Measurements from ENCODE around the gene TMEM151B.
"Not testable (repeated sequence)": the region's sequence is repeated elsewhere in the genome, so short reads cannot be mapped to it uniquely, and the experiment has no call there.

The TMEM151B gene

GRCh38 chr6:44269921-44270525 is at the start of gene TMEM151B:
Gene TMEM151B, plus strand, starts transcription at chr6:44270450. Its CDS starts 293 bp downstream, at chr6:44270743.
- no peak for DNase-seq

- DNase-seq, result no peak
These were observed 49.3 kb upstream of the TMEM151B start for GRCh38 chr6:44220913-44221290.

- DNase-seq, result peak; percentile 70
These were observed 48.8 kb upstream of the TMEM151B start for GRCh38 chr6:44221291-44221960.

- DNase-seq, result no peak
These were observed 48.3 kb upstream of the TMEM151B start for GRCh38 chr6:44221961-44222335.

- no peak for DNase-seq
These were observed 47.5 kb upstream of the TMEM151B start for GRCh38 chr6:44222486-44223318.

GRCh38 chr6:44223319-44224028 is 46.8 kb upstream of the TMEM151B start, which contains the start of gene SLC29A1:
Gene SLC29A1, plus strand, starts transcription at chr6:44223595. Its CDS starts 3,719 bp downstream, at chr6:44227314.
- DNase-seq, result peak; percentile 88

GRCh38 chr6:44224029-44224964 is 46.0 kb upstream of the TMEM151B start:
- no peak for DNase-seq

- DNase-seq, result no peak
These were observed 45.3 kb upstream of the TMEM151B start for GRCh38 chr6:44224965-44225305.

GRCh38 chr6:44225579-44226325 is 44.5 kb upstream of the TMEM151B start:
- no peak for DNase-seq

- DNase-seq, result no peak
These were observed 43.7 kb upstream of the TMEM151B start for GRCh38 chr6:44226368-44227147.

GRCh38 chr6:44227148-44227793 is 43.0 kb upstream of the TMEM151B start:
- DNase-seq, result no peak

- no peak for DNase-seq
These were observed 42.2 kb upstream of the TMEM151B start for GRCh38 chr6:44228031-44228430.

- no peak for DNase-seq
These were observed 41.8 kb upstream of the TMEM151B start for GRCh38 chr6:44228433-44228832.

GRCh38 chr6:44228836-44229235 is 41.4 kb upstream of the TMEM151B start:
- no peak for DNase-seq

GRCh38 chr6:44229376-44230033 is 40.7 kb upstream of the TMEM151B start:
- no peak for DNase-seq

GRCh38 chr6:44230034-44230675 is 40.1 kb upstream of the TMEM151B start:
- DNase-seq, result no peak

GRCh38 chr6:44231426-44231825 is 38.8 kb upstream of the TMEM151B start:
- DNase-seq, result not testable (repeated sequence)

GRCh38 chr6:44232676-44233566 is 37.3 kb upstream of the TMEM151B start:
- DNase-seq, result no peak

Measured in stimulated activated CD4-positive, alpha-beta T cell treated with anti-CD3 and anti-CD28 coated beads, Interleukin-4, amount 100 ng/mL, for 1 hour (primary cell).